ENCODE measurements around the gene TSHZ2.

TSHZ2 gene

GRCh38 chr20:53301869-53302268 lies 329.7 kb downstream of the TSHZ2 start:
- Histone ChIP-seq H3K36me3 (no peaks in the 10 kb centered on the region), H3K9me3 (replicated peaks in 1 of 11) (no peaks in the 10 kb centered on the region), H4K20me1 (no peaks in the 10 kb centered on the region), H3K27ac (no peak overlapping the region), H3K9ac (no peak overlapping the region), H3K4me3 (no peak overlapping the region), H3K4me1 (peaks cover 0 to 7% (median 0%) of the 10 kb centered on the region in 10 experiments; a peak in 3 of 20 replicates), H3K4me2 (no peak overlapping the region), H3K27me3 (no peaks in the 10 kb centered on the region)
- TF ChIP-seq Cebpa-rat (IDR thresholded peaks at IDR 0.05): no peak

DNA sequence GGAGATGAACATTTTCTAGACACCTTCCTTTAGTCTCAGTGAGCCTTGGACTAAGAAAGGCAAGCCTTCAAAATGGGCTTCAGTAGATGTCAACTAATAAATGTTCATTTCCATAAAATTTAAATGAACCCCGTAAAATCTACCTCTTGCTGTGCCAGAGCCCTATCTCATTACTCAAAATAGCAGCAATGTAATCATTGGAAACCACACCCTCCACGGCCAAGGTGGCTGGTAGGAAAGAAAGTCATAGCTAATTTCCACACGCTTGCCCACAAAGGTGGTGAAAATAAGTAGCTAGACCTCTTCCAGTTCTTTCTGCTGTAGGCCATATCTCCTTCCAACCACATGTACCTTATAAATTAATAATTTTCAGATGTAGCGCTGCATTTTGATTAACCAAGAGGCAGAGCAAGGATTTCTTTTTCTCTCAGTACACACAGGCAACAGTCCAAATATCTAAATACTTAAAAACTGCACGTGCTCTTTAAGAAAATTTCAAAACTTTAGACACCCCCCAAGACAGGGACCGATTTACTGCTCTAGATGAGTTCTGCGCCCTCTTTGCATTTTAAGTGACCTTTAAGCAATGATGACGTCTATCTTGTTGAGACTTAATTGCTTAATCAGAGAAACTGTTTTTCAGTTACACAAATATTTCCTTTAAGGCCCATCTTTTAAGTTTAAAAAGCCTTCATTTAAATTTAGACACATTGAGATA lies 330.7 kb downstream of the TSHZ2 start:
- H3K27me3 ChIP-seq: no peaks in the 10 kb centered on the region
- no peak overlapping the region for H3K9ac ChIP-seq
- TF ChIP-seq Cebpa-rat (IDR thresholded peaks at IDR 0.05): no peak
- no peak overlapping the region for H3K4me3 ChIP-seq
- no peaks in the 10 kb centered on the region for H4K20me1 ChIP-seq
- H3K36me3 ChIP-seq: no peaks in the 10 kb centered on the region
- peaks cover 0 to 7% (median 0%) of the 10 kb centered on the region in 10 experiments; a peak in 3 of 20 replicates for H3K4me1 ChIP-seq
- H3K4me2 ChIP-seq: no peak overlapping the region
- no peak overlapping the region for H3K27ac ChIP-seq
- no peaks in the 10 kb centered on the region for H3K9me3 ChIP-seq (replicated peaks in 1 of 11)

- no peak overlapping the region for H3K27ac ChIP-seq
- no peaks in the 10 kb centered on the region for H3K9me3 ChIP-seq (replicated peaks in 1 of 11)
- H3K27me3 ChIP-seq: no peaks in the 10 kb centered on the region
- H3K4me3 ChIP-seq: no peak overlapping the region
- H3K4me2 ChIP-seq: no peak overlapping the region
- TF ChIP-seq Cebpa-rat (IDR thresholded peaks at IDR 0.05): no peak
- H4K20me1 ChIP-seq: no peaks in the 10 kb centered on the region
- no peaks in the 10 kb centered on the region for H3K36me3 ChIP-seq
- no peak overlapping the region for H3K9ac ChIP-seq
- H3K4me1 ChIP-seq: peaks cover 0 to 7% (median 0%) of the 10 kb centered on the region in 10 experiments; a peak in 3 of 20 replicates
Measured at GRCh38 chr20:53303413-53303760, 331.2 kb downstream of the TSHZ2 start.

- Histone ChIP-seq H3K27ac (no peak overlapping the region), H4K20me1 (no peaks in the 10 kb centered on the region), H3K9ac (no peak overlapping the region), H3K4me3 (no peak overlapping the region), H3K4me1 (peaks cover 0 to 7% (median 0%) of the 10 kb centered on the region in 10 experiments; a peak in 3 of 20 replicates), H3K27me3 (no peaks in the 10 kb centered on the region), H3K9me3 (replicated peaks in 1 of 11) (no peaks in the 10 kb centered on the region), H3K4me2 (no peak overlapping the region), H3K36me3 (no peaks in the 10 kb centered on the region)
- TF ChIP-seq Cebpa-rat (IDR thresholded peaks at IDR 0.05): no peak
Measured at GRCh38 chr20:53304146-53304545, 332.0 kb downstream of the TSHZ2 start.

GRCh38 chr20:53306192-53306805 lies 334.1 kb downstream of the TSHZ2 start:
- TF ChIP-seq Cebpa-rat (IDR thresholded peaks at IDR 0.05): no peak
- no peak overlapping the region for H3K27ac ChIP-seq
- no peak overlapping the region for H3K4me2 ChIP-seq

GRCh38 chr20:53307964-53308597 lies 335.9 kb downstream of the TSHZ2 start:
- peaks cover 0 to 4% (median 0%) of the 10 kb centered on the region in 11 experiments; a peak in 2 of 22 replicates for H3K9me3 ChIP-seq (replicated peaks in 1 of 11)
- H3K4me2 ChIP-seq: no peak overlapping the region
- no peaks in the 10 kb centered on the region for H3K4me1 ChIP-seq
- H4K20me1 ChIP-seq: no peaks in the 10 kb centered on the region
- no peak overlapping the region for H3K27ac ChIP-seq
- H3K36me3 ChIP-seq: no peaks in the 10 kb centered on the region
- no peak overlapping the region for H3K4me3 ChIP-seq
- no peak overlapping the region for H3K9ac ChIP-seq
- no peak for TF ChIP-seq Cebpa-rat (IDR thresholded peaks at IDR 0.05)
- H3K27me3 ChIP-seq: no peaks in the 10 kb centered on the region

More at GRCh38 chr20:53306192-53306805, 334.1 kb downstream of the TSHZ2 start:
- peaks cover 0 to 7% (median 0%) of the 10 kb centered on the region in 10 experiments; a peak in 3 of 20 replicates for H3K4me1 ChIP-seq
- H4K20me1 ChIP-seq: no peaks in the 10 kb centered on the region
- no peak overlapping the region for H3K4me3 ChIP-seq
- no peak overlapping the region for H3K9ac ChIP-seq
- no peaks in the 10 kb centered on the region for H3K27me3 ChIP-seq
- no peaks in the 10 kb centered on the region for H3K36me3 ChIP-seq
- H3K9me3 ChIP-seq (replicated peaks in 1 of 11): peaks cover 0 to 4% (median 0%) of the 10 kb centered on the region in 11 experiments; a peak in 2 of 22 replicates

DNA sequence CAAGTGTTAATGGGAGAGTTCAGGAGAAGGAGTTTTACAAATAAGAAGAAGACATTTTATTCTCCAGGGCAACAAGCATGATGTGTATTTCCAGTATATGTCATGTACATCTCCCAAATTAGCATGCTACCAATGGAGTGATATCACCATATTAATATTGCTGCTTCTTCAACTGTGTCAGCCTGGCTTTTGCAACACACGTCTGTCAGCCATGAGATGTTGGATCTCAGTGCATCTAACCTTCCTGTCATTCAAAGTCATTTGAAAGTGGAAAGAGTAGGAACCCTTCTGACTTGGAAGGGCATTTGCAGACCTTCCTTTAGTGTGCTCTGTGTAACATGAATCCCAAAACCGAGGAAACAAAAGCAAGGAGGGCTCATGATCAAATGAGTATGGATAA lies 337.4 kb downstream of the TSHZ2 start:
- H3K27me3 ChIP-seq: no peaks in the 10 kb centered on the region

GRCh38 chr20:53312957-53313356 lies 340.8 kb downstream of the TSHZ2 start:
- H3K4me1 ChIP-seq: no peaks in the 10 kb centered on the region
- no peak overlapping the region for H3K4me3 ChIP-seq
- no peak overlapping the region for H3K4me2 ChIP-seq
- no peak overlapping the region for H3K27ac ChIP-seq
- H3K9ac ChIP-seq: no peak overlapping the region
- no peak for TF ChIP-seq Cebpa-rat (IDR thresholded peaks at IDR 0.05)
- peaks cover 0 to 4% (median 0%) of the 10 kb centered on the region in 11 experiments; a peak in 3 of 22 replicates for H3K9me3 ChIP-seq (replicated peaks in 1 of 11)
- no peaks in the 10 kb centered on the region for H3K36me3 ChIP-seq
- H3K27me3 ChIP-seq: no peaks in the 10 kb centered on the region
- no peaks in the 10 kb centered on the region for H4K20me1 ChIP-seq

More for the DNA sequence above, 337.4 kb downstream of the TSHZ2 start:
- Histone ChIP-seq H3K9me3 (replicated peaks in 1 of 11) (peaks cover 0 to 4% (median 0%) of the 10 kb centered on the region in 11 experiments; a peak in 2 of 22 replicates), H3K36me3 (no peaks in the 10 kb centered on the region), H3K9ac (no peak overlapping the region), H3K27ac (no peak overlapping the region), H4K20me1 (no peaks in the 10 kb centered on the region), H3K4me2 (no peak overlapping the region), H3K4me3 (no peak overlapping the region), H3K4me1 (no peaks in the 10 kb centered on the region)
- TF ChIP-seq Cebpa-rat (IDR thresholded peaks at IDR 0.05): no peak

DNA sequence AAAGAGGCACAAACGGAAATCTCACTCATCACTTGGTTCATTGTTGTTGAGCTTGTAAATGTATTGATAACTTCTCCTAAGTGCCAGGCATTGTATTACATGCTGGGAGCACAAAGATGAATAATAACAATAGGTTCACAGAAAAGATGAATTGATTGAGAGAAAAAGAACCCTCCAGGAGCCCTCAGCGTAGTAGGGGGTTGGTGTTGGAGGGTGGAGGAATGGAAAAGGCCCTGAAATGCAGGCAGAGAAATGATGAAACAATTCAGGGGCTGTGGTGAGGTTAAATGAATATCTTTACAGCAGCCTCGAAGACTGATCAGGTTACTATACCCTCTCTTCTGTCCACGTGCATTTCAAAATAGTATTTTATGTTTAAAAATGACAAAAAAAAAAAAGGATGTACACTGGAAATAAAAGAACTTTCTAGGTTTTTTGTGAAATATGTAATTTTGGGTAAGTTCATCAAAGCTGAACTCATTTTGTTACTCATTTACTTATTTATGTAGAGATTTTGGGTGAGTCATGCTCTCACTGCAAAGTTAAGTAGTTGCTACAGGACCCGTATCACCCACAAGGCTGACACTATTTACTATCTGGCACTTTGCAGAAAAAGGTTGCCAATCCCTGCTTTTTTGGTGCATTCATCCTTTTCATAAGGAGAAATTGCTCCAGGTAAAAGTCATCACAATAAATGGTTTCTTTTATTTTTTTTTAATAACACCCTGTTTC lies 344.2 kb downstream of the TSHZ2 start:
- no peak overlapping the region for H3K9ac ChIP-seq

More for the DNA sequence above, 344.2 kb downstream of the TSHZ2 start:
- no peak for TF ChIP-seq Cebpa-rat (IDR thresholded peaks at IDR 0.05)
- Histone ChIP-seq H3K4me2 (no peak overlapping the region), H3K27me3 (no peaks in the 10 kb centered on the region), H3K4me3 (no peak overlapping the region), H3K36me3 (no peaks in the 10 kb centered on the region), H4K20me1 (no peaks in the 10 kb centered on the region), H3K9me3 (replicated peaks in 1 of 11) (peaks cover 10 to 19% (median 16%) of the 10 kb centered on the region in 11 experiments; a peak in 20 of 22 replicates), H3K4me1 (no peaks in the 10 kb centered on the region), H3K27ac (no peak overlapping the region)

Data from BLaER1 treated with 17β-estradiol and CSF1 and Interleukin-3, amounts not matched to agents 10 nM and 100 nM (cell line).